Activated naive CD4-positive, alpha-beta T cell treated with anti-CD3 and anti-CD28 coated beads, Interleukin-2, amount 50 U/mL, for 16 hours (primary cell): Measurements from ENCODE around the gene NAE1.

Experiments used
- DNase-seq: peaks from one replicate; pipeline ENCODE4 v3.0.0-alpha.2; 2020

NAE1 gene

DNA sequence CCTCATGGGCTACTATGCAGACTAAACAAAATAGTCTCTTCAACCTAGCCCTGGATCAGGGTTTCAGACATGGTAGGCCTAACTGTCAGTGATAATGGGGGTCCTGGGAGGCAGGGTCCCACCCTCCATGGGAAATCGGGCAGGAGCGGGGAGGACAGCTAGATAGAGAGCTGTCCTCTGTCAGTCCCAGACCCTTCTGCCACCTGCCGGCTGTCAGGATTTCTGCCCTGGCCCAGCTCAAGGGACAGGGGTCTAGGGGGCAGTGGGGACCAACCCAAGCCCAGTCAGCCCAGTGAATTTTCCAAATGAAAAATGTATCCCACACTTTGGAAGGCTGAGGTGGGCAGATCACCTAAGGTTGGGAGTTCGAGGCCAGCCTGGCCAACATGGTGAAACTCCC is 18.8 kb upstream of the NAE1 start:
- no peak for DNase-seq

DNA sequence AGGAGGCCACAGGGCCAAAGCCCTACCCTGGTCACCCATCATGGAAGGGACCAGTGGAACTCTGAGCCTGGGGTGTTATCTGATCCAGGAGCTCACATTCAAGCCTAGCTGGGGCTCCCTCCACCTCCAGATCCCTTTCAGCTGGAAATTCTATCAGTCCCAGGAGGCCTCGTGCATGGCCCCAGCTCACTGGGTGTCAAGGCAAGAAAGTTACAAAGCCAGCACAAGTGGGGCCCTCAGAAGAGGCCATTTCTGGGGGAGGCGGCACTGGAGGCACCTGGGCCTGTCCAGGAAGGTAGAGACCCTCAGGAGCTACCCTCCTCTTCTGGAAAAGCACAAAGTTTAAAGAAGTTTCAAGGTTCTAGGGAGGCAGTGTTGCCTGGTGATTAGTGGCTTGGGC is 18.2 kb upstream of the NAE1 start:
- no peak for DNase-seq

DNA sequence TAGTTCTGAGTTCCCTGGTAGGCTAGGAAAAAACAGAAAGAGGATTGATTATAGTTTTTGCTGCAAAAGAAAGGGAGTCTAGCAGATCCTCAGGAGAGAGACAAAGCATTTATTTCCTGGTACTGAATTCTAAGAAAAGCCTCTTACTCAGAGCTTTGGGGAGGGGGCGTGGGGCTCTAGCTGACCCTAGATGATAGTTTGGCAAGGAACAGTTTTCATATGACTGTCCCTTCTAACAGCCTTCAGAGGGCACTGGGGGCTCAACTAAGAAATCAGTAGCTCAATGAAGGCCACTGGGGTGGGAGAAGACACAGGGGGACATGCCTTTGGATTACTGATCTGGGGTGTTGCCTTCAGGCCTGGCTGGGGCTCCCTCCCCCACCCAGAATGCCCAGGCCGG is 17.4 kb upstream of the NAE1 start:
- DNase-seq, result no peak

DNA sequence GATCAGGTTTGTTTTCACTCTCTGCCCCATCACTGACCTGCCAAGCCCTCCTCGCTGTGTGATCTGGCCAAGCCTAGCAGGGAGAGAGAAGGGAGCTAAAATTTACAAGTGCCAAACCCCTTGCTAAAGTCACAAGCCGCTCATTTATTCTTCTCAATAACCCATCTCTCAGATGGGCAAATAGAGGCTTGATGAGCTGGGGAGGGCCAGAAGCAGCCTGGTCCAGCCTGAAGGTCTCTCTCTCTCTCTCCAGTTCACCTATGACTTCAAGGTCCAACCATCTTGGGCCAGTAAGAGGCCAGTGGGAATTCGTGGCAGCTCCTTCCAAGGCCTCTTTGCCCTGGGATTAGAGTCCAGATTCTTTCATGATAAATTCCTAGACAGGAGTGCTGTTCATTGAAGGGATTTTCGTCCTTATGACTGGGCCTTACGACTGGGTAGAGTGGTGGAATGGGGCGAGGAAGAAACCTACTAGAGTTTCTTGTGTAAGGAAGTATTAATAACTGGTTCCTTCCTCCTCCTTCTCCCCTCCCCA is 16.8 kb upstream of the NAE1 start:
- no peak for DNase-seq

DNA sequence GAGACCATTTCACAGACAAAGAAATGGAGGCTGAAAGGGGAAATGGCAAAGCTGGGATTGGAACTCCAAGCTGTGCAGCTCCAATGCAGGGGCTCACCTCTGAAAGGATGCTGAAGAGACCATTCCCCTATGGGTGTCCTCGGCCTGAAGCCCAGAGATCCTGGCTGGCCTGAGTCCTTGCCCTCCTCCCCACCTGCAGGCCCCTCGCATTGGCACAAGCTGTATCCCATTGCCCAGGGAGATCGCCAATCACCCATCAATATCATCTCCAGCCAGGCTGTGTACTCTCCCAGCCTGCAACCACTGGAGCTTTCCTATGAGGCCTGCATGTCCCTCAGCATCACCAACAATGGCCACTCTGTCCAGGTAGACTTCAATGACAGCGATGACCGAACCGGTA is 16.1 kb upstream of the NAE1 start:
- no peak for DNase-seq

DNA sequence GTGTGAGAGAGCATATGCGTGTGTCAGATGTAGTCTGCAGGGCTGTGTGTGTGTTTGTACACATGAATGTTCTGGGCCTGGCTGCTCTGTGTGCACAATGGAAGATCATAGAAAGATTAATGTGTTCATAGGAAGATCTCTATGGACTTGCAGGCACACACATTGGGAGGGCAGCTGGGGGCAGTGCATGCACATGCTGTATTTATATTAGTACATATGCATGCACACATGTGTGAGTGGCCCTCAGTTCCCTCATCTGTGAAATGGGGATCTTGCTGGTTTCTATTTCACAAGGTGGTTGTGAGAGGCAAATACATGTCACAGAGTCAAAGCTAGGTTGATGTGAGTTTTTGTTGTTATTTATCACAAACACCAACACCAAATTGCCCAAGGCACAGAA is 15.5 kb upstream of the NAE1 start:
- DNase-seq, result no peak

DNA sequence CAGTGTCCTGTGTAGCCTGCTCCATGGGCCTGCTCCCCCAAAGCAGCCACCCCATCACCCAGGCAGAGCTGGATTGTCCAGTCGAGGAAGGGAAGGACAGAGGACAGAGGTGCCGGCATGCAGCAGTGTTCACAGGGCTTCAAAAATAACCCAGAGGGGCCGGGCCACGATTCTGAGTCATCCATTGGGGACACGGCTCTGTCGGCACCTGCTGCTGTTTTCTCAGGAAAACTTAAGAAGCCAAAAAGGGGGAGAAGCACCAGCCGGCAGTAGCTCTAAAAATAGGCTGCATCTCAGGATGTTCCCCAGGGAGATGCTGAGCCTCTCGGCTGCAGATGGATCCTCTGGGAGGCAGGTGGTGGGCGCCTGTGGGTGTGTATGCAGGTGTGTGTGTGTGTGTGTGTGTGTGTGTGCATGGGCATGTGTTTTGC is 15.0 kb upstream of the NAE1 start:
- DNase-seq, result no peak

DNA sequence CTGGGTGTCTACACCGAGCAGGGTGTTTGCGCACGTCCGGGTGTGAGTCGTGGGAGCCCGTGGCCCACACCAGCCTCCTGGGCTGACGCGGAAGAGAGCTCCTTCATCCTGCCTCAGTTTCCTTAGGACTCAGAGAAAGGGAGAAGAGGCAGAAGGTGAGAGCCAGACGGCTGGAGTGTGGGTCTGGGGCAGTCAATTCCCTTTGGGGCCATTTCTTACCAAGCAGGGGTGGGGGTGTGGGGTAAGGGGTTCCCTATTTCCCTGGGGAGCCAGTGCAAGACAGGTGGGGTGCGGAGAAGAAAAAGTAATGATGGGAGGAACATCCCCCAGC is 14.3 kb upstream of the NAE1 start:
- DNase-seq, result no peak

DNA sequence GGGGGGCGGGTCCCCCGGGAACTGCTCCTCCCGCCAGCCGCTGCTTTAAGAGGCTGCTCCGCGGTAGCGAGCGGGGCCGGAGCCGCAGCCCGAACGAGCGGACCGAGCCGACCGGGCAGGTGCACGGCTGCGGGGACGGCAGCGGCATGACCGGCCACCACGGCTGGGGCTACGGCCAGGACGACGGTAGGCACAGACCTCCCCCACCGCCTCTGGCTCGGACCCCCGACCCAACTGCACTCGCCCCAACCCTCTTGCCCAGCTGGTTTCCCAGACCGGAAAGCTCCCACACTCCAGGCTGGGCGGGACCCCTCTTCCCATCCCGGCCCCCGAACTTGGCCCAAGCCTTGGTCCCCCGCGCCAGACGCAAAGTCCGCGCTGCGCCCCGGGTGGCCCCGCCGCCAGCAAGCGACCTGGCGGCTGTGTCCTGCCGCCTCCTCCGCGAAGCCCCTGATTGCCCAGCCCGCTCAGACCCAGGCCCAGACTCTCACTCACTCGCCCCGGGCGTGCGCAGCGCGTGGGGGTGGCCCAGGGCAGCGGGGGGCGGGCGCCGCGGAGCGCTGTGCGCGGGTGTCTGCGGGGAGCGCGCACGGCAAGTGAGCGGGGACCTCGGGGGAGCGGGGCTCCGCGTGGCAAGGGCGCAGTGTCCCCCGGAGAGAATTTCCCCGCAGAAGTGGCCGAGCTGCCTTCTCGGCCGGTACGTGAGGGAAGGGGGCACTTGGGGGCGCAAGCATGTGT is 13.7 kb upstream of the NAE1 start, which contains the start of gene CA7:
Gene CA7 (plus strand): TSS at position 73 of the 738 bp plus-strand sequence. CDS start 74 bp downstream, at position 147.
- DNase-seq, result peak; percentile 28

DNA sequence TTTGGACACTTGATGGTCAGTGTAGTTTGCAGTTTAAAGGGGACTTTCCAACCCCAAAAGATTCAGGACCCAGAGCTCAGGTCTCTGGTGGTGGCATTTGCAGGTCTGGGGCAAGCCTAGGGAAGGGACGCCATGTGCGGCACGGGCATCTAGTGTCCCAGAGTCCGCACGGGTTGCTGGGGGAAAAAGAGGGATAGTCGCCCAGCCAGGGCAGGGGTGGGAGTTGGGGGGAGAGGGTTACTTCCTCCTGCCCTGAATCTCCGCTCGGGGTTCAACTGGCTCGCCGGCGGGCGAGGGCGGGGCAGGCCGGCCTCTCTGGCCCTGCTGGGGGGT is 13.2 kb upstream of the NAE1 start:
- no peak for DNase-seq

DNA sequence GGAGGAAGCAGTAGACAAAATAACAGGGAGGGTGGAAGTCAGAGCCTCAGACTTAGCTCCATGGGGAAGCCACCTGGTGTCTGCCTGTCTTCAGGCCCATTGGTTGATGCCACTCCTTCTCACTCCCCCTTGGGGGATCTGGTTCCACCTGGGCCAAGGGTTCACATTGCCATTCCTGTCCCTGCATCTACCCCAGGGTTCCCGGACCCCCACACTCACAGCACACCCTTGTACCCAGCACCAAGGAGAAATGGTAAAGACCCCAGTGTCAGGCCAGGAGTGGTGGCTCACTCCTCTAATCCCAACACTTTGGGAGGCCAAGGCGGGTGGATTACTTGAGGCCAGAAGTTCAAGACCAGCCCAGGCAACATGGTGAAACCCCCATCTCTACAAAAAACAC is 12.4 kb upstream of the NAE1 start:
- DNase-seq, result no peak

DNA sequence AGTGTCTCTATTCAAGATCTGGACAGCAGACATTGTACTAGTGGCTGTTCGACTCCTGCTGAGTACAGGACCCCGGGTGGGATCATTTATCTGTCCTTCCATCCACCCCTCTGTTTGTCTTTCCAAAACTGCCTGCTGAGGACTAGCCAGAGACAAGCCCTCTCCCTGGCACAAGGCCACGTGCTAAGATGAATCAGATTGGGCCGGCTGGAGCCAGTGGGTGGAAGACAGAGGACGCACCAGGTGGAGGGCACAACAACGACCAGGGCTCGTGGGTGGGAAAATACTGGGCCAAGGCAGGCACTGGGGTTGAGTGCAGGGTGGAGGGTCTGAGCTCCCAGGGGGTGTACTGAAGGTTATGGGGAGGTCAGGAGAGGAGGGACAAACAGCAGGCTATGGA is 12.0 kb upstream of the NAE1 start:
- DNase-seq, result no peak

DNA sequence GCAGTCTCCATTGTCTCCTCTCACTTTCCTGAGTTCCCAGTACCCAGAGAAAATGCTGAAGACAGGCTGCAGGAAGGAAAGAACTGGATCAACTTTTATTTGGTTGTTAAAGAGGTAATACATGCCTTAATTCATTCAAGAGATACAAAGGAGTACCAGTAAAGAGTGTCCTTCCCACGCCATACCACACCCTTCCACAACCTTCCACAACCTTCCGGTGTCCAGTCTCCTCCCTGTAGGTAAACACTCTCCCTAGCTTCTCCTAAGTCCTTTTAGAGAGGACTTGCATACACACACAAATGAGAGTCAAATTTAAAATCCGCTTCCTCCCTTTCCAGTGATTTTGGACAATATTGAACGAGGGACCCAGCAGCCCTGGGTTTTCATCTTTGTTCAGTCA is 10.6 kb upstream of the NAE1 start:
- no peak for DNase-seq

DNA sequence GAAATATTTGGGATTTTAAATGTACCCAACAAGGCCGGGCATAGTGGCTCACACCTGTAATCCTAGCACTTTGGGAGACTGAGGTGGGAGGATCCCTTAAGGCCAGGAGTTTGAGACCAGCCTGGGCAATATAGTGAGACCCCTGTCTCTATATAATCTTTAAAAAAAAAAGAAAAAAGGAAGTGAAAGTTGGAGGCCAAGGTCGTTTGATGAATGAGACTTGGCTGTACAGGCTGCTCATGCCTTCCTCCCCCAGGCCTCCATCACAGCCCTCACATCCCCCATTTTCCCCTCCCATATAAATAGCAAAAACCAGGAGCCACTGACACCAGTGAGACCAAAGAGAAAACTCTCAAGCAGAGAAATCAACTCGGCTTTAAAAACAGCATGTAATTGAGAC is 10.1 kb upstream of the NAE1 start:
- DNase-seq, result no peak

DNA sequence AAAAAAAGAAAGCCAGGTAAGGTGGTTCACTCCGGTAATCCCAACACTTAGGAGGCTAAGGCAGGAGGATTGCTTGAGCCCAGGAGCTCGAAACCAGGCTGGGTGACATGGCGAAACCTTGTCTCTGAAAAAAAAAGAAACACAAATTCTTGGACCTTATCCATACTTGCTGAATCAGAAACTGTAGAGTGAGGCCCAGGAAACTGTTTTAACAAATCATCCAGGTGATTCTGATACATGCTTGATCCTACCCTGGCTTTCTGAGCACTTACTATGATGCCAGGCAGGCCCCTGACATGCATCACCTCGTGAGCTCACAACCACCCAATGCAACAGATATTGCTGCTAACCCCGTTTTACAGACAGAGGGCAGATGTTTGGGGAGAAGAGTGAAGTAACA is 4.0 kb upstream of the NAE1 start:
- no peak for DNase-seq

DNA sequence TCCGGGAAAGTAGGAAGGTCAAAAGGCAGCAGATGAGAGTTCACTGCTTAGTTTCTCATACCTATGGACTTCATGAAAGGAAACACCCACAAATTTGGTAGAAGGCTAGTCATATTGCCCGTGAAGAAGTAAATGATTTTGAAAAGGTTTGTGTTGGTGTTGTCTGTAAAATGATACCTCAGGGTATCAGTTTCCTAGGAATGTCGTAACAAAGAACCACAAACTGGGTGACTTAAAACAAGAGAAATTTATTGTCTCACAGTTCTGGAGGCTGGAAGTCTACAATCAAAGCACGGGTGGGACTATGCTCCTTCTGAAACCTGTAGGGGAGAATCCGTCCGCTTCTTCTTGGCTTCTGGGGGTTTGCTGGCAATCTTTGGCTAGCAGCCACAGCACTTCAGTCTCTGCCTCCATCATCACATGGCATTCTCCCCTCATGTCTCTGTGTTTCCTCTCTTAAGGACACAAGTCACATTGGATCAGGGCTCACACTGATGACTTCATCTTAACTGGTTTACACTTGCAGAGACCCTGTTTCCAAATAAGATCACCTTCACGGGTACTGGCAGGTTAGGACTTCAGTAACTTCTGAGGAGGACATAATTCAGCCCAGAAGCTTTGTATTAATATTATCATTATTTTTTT is 2.0 kb upstream of the NAE1 start:
- no peak for DNase-seq

DNA sequence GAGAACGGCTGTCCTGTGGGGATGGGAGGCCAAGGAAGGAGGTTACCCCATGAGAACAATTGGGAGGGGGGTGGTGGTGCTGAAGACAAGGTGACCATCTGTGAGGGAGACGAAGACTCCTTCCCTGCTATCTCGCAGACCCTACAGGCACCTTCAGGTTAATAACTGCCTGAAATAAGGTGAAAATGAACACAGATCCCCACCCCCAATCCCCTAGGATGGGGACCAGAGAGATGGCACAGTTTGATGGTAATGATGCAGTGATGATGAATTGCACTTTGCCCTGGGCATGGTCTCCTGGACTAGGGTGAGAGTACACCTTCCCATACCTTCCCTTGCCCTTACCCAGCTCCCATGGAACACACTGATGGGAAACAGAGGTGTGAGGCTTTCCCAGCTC is 1.4 kb upstream of the NAE1 start:
- no peak for DNase-seq

DNA sequence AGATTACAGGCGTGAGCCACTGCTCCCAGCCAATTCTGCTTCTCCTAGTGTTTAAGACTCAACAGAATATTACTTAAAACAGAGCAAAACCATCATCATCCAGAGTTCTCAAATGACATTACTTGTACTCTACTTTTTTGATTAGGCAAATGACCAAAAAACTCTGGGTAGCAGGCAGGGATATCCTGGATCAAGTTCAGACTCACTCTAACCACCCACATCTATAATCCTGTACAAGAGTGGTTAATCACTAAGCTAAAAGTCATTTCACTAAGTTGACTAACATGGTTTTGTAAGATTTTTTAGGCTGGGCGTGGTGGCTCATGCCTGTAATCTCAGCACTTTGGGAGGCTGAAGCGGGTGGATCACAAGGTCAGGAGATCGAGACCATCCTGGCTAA is 6.8 kb downstream of the NAE1 start:
- no peak for DNase-seq

DNA sequence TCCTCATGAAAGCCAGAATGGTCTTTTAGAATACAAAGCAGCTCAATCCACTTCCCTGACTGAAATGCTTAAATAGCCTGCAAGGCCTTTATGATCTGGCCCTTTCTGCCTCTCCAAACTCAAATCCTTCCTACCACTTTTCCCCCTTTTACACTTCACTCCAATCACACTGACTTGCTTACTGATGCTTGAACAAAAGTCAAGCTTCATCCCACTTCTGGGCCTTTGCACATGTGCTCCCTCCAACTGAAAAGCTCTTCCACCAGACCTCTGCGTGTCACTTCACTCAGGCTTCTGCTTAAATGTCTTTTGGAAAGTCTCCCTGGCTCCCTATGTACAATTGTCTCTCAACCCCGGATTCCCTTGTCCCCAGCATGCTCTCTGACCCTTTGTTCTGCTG is 16.0 kb downstream of the NAE1 start:
- no peak for DNase-seq

DNA sequence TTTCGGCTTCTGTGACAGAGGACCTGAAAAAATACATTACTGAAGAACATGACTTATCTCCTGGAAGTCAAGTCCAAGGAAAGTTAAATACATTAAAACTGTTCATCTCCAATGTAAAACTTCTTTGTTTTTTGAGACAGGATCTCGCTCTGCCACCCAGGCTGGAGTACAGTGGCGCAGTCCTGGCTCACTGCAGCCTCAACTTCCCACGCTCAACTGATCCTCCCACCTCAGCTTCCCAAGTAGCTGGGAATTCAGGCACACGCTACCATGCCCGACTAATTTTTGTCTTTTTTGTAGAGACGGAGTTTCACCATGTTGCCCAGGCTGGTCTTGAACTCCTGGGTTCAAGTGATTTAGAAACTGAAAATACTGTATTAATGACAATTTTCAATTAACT is 19.7 kb downstream of the NAE1 start:
- DNase-seq, result no peak

DNA sequence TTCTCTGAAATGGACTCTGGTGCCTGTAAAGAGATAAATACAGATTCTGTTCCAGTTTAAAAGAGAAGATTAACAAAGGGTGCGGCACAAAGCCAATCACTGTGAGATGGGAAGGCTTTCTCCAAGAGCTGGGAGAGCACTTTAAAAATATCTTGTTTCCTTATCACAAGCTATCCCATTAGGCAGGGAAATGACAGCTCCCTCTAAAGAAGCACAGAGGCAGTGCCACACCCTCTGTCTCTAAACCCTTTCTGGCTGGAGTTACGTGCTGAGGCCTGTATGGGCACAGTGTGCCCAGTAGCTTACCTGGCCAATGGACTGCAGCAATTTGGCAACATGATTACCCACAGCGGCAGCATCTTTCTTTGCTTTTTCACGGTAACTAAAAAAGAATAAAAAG is 20.4 kb downstream of the NAE1 start:
- no peak for DNase-seq

DNA sequence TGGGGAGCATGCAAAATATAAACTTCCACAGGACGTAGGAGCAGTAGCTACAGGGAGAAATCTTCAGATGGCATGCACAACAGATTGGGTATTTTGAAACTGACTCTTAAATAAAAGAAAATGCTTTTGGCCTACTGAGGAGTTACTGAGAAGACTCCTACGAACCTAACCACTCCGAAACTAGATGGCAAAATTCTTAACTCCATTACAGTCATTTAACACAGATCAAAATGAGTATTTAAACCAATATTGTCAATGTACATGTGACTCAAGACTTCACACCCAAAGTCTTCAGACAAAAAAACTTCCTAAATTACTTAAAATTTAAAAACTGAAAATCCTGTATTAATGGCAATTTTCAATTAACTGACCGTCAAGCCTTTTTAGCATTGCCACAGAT is 21.0 kb downstream of the NAE1 start:
- DNase-seq, result no peak

DNA sequence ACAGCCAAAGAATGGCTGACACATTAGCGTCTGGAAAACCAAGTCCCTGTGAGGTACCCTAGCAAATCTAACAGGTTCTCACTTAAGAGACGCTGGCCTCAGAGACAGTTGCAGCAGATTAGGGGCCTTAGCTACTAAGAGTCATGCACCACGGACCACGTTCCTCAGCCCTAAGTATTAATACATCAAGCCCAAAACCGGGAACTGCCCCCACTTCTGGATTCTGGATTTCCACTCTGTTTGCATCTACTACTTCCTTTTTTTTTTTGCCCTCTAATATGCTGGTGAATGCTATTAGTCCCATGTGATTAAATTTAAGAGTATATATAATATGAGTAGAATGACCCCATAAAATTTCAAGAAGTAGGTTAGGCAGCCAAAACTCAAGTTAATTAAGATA is 28.6 kb downstream of the NAE1 start:
- no peak for DNase-seq

DNA sequence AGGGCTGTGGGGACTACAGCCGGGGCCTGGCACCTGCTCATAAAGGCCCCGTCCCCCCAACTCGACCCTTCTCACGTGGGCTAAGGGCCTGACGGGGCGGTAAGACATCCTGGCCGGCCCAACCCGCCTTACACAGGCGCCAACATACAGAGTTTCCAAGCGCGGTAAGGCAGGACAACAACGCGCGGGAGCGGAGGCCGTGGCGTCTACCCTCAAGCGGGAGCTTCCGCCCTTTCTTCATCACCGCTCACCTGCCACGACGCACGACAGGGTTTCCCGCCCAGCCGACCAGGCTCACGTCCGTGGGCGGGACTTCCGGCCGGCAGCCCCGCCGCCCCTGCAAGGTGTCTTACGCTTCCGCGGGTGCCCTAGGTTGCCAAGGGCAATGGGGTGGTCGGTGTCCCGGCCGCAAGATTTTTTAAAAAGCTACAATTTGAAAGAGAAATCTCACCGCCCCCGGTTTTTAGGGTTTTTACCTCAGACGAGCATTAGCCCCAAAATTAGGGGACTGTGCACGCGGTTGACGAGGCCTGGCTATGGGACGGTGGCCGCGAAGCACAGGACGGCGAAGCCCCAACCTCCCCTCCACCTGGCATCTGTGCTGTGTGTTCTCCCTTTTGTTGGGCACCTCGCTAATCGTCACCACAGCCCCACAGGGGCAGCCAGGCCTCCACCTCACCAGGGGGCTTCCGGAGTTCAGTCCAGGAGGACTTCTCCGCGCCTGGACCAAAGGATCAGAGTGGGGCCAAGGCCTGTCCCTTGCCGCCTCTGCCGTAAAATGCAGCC is 29.3 kb downstream of the NAE1 start, which contains the start of gene TERB1:
Gene TERB1 (minus strand): TSS at position 265 of the 786 bp plus-strand sequence. CDS start 4,786 bp downstream, outside the sequence.
- DNase-seq, result no peak
